T-helper 2 cell treated with Interferon-gamma antibody and Interleukin-4, amounts not matched to agents 100 ng/mL and 5 ng/mL, for 36 hours (primary cell): ENCODE measurements around the gene JKAMP. TPM values are rescaled to one million over a fixed set of nuclear protein-coding genes. Genes with fewer than 3 reads are reported as not detected.
"Not testable (repeated sequence)": the region's sequence is repeated elsewhere in the genome, so short reads cannot be mapped to it uniquely, and the experiment has no call there.

Experiments
- intact Hi-C: fragments of 100-400 bp; cut with micrococcal nuclease; formaldehyde crosslinking; loops from one replicate; pipeline ENCODE4 v1.15.1; 2023
- total RNA-seq: library from RNA; stranded (reverse); gene quantifications from 2 replicates; pipeline ENCODE4 v1.2.3, GENCODE V29; 2022

The JKAMP gene, protein sequence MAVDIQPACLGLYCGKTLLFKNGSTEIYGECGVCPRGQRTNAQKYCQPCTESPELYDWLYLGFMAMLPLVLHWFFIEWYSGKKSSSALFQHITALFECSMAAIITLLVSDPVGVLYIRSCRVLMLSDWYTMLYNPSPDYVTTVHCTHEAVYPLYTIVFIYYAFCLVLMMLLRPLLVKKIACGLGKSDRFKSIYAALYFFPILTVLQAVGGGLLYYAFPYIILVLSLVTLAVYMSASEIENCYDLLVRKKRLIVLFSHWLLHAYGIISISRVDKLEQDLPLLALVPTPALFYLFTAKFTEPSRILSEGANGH
- total RNA-seq = 29.0 and 29.1 TPM in 2 replicates

DNA sequence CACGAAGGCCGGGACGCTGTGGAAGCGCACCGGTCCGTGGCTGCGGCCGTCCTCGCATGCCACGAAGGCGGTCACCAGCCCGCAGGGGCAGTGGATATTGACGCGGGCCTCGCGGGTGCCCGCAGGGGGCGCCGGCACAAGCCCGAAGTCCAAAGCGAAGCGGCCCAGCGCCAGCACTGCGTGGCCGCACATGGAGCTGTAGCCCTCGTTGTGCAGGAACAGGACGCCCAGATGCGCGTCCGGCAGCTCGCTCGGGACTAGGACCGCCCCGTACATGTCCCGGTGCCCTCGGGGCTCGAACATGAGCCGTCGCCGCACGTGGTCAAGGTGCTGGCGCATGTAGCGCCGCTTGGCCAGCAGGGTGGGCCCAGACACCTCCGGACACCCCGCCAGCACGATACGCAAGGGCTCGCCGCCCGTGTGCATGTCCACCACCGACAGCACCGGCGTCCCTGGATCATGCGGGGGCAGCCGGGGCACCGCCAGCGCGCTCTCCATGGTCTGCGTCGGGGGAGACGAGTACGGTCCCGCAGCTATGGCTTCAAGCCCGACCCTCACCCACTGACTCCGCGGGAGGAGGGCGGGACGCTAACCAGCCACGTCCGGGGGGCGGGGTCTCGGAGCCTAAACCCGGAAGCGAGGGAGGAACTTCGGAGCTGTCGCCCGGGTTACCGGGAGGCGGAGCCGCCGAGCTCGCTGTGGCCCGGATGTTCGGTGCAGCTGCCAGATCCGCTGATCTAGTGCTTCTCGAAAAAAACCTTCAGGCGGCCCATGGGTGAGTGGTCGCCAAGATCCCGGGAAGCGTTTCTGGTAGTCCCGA lies at the start of gene JKAMP, which contains the start of gene L3HYPDH:
JKAMP (plus strand) TSS at position 699 of the 820 bp plus-strand sequence; CDS start at position 772, 73 bp downstream.
L3HYPDH (minus strand) TSS at position 590 of the 820 bp plus-strand sequence; CDS start at position 498, 92 bp downstream.
- intact Hi-C loops = loop anchor here (1.0 to 10.0 kb wide), 11 partner anchors 19 to 1801 kb away; partner anchors contain the start of genes ARID4A, CCDC175, DAAM1 and DACT1

DNA sequence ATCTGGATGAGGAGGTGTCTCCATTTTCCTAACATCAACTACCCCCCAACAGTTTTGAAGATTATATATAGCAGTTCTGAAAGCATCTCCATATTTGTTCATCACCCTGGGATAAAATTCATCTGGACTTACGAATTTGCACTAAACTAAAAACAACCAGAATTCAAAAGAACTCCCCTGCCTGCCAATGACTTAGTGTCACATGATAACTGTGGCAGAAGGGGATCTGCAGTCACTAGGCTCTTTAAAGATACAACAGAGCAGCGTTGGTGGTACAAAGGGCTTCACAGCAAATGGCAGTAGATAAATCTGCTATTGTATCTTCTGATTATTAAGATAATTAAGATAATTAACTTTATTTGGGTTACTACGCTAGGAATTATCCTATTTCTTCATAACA lies 49.2 kb upstream of the JKAMP start:
- intact Hi-C loops = no loop called here

DNA sequence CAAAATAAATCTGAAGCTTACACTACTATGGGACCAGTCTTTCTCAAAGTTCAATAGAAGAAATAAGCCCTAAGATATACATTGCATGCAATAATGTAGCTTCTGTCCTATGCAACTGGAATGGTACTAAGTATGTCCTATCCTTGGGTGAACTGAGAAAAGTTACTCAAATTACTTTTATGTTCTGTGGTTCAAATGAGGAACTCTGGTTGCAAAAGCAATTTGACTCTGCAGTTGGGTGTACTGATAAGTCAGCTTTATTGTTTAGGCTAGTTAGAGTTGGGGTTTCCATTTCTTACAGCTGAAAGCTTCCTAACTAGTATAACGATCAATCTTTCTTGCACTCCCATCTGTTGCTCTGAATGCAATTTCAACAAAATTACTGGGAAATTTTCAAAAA lies 48.3 kb upstream of the JKAMP start:
- intact Hi-C loops = no loop called here

DNA sequence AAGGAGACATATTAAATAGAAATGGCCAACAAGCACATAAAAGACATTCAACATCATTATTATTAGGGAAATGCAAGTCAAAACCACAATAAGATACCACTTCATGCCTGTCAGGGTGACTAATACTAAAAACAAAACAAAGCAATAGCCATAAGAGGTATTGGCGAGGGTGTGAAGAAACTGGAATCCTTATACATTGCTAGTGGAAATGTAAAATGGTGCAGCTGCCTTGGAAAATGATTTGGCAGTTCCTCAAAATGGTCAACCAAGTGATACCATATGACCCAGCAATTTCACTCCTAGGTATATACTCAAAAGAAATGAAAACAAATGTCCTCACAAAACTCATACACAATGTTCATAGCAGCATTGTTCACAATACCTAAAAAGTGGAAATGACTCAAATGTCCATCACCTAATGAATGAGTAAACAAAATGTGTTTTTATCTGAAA lies 46.1 kb upstream of the JKAMP start:
- intact Hi-C loops = no loop called here

DNA sequence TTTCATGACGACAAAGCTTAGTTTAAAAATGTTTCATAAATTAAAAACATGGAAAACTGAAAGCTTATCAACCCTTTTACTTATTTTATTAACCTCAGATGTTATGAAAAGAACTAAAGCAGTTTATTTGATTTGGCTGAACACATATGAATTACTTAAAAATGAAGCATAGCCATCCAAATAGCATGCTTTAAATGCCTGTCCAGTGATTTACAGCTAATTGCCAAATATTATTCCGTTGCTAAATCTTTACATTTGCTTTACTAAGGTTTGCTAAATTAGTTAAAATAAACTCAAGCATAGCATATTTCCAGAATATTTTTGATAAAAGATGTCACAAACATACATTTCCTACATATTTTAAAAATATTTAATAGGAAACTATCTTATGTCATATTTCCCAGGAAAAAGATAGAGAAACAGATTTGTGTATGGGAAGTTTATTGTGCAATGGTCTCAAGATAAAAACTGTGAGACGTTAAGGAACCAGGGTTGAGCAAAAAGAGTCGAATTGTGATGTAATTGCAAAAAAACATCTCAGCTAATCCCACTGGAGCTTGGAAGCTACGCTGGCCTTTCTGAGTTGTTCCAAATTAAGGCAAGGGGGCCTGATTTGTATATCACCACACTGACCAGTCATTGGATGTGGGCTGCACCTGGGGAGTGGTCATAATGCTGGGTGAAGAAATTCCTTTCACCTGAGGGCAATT lies 44.9 kb upstream of the JKAMP start:
- intact Hi-C loops = no loop called here

DNA sequence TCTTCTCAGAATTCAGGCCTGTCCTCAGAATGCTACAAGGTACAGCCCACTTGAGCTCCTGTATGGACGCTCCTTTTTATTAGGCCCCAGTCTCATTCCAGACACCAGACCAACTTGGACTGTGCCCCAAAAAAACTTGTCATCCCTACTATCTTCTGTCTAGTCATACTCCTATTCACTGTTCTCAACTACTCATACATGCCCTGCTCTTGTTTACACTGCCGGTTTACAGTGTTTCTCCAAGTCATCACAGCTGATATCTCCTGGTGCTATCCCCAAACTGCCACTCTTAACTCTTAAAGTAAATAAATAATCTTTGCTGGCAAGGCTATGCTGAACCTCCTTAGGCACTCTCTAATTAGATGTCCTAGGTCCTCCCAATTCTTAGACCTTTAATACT lies 35.6 kb upstream of the JKAMP start:
- intact Hi-C loops = not testable (repeated sequence)

DNA sequence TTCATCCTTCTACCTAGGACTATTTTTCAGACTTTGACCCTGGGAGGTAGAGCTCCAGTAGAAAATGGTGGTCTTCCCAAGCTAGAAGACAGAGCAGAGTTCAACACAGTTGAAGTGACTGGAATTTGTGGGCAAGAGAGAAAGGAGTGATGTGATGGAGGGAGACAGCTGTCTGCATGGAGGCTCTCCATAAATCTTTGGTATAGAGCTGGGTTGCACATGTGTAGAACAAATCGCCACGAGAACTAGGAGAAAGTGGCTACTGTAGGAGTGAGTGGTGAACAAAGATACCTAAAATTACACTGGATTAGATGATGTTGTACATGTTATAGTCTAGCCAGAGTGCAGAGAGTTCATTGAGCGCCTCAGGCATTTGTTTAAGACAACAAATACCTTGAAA lies 33.6 kb upstream of the JKAMP start:
- intact Hi-C loops = no loop called here

DNA sequence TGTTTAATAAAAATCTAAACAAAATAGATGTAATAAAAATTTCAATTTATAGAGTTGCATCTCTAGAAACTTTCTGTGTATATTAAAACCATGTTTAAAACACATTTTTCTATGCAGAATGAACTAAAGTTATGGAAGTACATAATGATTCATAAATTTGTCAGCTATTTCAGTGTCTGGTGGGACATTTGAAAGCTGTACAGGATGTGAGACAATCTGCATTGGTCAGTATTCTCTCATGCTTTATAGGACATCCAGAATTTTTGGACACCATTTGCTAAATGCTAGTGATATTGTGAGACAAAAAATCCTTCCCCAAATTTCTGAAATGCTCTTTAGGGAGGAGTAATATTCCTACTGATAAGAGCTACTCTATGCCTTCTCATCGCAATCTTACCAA lies 32.5 kb upstream of the JKAMP start:
- intact Hi-C loops = no loop called here

DNA sequence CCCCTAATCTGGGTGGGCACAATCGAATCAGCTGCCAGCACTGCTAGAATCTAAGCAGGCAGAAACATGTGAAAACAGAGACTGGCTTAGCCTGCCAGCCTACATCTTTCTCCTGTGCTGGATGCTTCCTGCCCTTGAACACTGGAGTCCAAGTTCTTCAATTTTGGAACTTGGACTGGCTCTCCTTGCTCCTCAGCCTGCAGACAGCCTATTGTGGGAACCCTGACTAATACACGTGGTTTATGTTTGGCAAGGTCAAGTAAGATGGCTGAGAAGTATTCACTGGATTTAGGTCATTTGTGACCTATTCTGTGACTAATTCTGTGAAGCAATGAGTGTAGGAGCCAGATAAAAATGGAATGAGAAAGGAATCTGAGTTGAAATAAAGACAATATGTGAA lies 30.2 kb upstream of the JKAMP start:
- intact Hi-C loops = no loop called here

DNA sequence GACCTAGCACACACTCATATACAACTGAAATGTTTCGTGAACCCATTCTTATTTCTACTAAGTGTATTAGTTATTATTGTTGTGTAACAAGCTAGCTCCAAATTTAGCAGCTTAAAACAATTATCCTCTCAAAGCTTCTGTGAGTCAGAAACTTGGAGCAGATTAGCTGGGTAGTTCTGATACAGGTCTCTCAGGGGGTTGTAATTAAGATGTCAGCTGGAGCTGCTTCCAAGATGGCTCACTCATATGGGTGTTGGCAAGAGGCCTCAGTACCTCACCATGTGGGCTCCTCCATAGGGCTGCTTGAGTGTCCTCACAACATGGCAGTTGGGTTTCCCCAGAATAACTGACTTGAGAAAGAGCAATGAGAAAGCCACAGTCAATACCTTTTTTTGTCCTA lies 28.9 kb upstream of the JKAMP start:
- intact Hi-C loops = no loop called here

DNA sequence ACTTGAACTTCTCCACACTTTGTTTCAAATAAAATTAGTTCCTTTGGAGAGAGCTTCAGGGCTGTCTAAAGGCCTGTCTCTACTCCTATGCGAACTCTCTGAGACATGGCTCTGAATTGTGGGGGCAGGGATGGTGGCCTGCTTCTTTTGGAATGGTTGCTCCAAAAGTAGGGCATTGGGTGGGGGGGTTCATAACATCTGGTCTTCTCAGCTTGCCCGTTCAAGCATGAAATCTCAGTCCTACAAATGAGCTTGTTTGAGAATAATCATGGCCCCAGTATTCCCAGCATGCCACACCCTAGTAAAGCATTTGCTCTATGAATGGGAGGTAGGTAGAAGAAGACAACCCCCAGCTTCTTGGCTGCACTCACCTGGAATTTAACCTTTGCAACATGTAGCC lies 25.8 kb upstream of the JKAMP start:
- intact Hi-C loops = no loop called here

DNA sequence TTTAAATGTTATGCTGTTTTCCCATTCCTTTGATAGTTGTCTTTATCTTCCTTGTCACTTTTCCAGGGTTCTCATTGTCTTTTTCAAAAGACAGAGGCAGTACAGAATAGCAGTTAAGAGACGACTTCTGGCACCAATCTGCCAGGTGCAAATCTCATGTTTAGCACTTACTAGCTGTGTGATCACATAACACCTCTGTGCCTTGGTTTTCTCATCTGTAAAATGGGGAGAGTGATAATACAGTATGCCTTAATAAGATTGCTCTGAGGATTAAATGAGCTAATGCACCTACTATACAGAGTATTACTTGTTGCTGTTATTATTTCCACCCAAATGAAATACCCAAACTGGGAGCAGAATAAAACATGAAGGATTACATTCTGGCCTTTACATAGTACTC lies 23.9 kb upstream of the JKAMP start:
- intact Hi-C loops = loop anchor here (5.0 kb wide), 1 partner anchor 273 kb away; the partner anchor contains the start of gene DAAM1

DNA sequence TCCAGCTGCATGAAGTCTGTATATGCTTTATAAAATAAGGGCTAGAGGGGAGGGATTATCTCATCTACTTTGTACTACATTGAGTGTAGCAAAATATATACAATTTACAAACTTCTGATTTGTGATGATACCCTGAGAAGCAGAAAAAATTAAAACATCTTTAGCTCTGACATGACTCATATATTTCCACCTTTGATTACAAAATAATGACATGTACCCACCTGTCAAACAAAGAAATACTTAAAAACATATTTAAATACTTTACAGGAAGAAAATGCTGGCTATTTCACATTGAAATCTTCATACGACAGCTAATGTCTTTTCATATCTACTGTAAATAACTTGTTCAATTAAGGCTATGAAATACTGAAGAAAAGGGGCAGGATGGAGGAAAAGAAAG lies 22.4 kb upstream of the JKAMP start:
- intact Hi-C loops = loop anchor here (5.0 kb wide), 1 partner anchor 275 kb away; the partner anchor contains the start of gene DAAM1

DNA sequence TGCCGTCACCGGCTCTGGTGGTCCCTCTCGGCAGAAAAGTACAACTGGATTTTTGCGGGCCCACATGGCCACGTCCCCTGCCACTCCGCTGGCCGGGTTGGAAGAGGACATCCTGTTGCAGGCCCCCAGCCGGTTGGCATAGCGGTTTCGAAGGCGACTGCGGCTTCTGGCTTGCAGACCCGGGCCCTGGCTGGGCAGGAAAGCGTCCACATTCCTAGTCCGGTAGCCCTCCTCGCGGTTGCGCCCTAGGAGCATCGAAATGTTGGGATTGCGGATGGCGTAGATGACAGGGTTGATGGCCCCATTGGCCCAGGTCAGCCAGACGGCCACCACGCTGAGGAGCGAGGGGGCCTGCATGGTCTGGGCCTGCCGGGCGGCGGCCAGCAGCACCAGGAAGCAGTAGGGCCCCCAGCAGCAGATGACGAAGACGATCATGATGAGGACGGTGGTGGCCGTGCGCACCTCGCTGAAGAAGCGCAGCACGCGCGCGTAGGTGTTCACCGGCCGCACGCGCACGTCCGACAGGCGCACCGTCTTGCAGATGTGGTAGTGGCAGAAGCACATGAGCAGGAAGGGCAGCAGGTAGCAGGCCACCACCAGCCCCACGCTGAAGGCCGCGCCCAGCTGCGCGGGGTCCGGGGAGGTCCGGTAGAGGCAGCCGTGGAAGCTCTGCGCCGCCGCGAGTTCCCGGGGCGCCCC lies 20.4 kb upstream of the JKAMP start:
- intact Hi-C loops = loop anchor here (5.0 kb wide), 1 partner anchor 277 kb away; the partner anchor contains the start of gene DAAM1

DNA sequence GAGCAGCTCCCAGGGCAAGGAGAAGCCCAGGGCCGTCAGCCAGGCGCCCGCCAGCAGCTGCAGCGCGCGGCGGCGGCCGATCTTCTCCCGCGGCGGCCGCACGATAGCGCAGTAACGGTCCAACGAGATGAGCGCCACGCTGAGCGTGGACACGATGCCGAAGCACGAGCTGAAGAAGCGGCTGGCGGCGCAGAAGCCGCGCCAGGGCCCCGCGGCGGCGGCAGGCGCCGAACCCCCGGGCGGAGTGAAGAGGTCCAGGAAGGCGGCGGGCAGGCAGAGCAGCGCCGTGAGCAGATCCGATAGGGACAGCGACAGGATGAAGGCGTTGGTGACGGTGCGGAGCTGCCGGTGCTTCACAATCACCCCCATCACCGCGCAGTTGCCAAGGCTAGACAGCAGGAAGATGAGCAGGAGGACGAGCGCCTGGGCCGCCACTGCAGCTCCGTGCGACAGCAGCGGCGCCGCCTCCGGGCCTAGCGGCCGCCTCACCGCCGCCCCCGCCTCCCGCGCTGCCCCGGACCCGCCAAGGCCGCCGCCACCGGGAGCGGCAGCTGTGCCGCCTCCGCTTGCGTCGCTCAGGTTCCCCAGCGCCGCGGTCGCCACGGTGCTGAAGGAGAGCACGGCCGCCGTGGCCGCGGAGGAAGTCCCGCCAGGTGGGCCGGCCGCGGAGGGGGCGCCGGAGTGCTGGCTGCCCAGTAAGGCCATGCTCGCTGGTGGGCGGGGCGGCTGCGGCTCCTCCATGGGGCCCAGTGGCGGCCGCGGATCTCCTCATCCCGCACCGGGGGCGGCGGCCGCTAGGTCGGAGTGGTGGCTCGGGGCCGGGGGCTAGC lies 19.6 kb upstream of the JKAMP start:
- intact Hi-C loops = loop anchor here (1.0 to 5.0 kb wide), 2 partner anchors 20 to 277 kb away; partner anchors contain the start of genes DAAM1, JKAMP and L3HYPDH

DNA sequence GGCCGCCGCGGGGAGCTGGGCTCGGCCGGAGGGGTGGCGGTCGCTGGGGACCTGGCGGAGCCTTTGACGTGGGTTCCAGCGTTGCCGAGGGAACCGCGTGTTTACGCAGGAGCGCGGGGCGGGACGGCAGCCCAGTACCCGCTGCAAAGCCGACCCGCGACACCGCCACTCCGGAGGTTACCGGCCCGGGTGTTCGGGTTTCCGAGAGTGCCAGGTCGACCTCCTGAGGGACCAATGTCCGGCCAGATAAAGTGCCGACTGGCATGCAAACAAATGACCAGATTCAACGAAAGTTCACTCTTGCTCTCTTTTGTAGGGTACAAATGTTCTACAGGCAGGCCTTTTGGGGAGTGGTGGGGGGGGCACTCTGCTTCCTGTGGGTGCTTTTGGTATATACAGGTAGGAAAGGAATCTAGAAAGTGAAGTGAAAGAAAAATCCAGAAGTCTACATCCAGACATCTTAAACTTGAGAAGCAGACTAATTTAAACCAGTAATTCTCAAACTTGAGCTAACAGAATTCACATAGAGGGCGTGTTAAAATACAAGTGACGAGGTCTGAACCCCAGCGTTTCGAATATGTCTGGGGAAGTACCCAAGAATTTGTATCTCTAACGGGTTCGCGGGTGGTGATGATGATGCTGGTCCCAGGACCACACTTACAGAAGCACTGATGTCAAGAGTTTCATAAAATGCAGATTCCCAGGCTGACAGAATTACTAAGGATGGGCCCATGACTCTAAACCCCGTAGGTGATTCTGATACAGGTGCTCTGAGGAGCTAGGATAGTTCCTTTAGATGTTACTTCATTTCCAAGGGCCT lies 18.8 kb upstream of the JKAMP start, which contains the start of gene GPR135:
GPR135 (minus strand) TSS at position 65 of the 820 bp plus-strand sequence. CDS start 154 bp downstream, outside the sequence.
- intact Hi-C loops = loop anchor here (1.0 kb wide), 1 partner anchor 19 kb away; the partner anchor contains the start of genes JKAMP and L3HYPDH

DNA sequence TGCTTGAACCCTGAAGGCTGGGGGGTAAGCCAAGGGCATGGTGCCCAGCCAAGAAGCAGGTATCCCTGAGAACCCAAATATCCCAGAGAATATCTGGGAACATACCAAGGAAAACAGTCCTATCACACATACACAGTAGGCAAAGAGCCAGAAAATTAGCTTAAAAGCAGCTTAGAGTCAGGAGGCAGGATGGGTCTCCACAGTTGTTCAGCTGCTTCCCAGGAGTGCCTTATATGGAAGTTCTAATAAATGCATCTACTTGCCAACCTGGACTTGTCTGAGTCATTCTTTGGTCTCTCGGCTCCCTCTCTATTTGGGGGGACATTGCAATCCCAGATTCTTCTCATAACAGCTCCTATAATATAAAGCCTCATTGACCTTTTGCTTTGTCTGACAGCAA lies 10.1 kb upstream of the JKAMP start:
- intact Hi-C loops = no loop called here

DNA sequence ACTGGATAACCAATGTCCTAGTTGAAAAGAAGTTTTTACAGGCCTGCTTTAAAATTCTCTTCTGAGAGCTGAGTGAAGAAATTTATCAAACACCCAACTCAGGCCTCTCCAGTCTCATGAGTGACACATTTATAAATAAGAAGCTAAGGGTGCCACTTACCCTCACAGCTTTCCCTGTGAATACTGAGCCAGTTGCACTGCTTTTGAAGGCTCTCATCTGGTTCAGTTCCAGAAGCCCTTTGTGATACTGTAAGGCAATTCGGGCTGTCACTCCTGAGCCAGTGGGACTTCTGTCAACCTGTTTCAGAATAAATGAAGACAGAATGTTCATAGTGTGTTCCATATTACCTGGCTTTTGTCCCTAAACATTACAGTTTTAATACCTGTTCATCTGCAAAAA lies 8.6 kb upstream of the JKAMP start:
- intact Hi-C loops = no loop called here

DNA sequence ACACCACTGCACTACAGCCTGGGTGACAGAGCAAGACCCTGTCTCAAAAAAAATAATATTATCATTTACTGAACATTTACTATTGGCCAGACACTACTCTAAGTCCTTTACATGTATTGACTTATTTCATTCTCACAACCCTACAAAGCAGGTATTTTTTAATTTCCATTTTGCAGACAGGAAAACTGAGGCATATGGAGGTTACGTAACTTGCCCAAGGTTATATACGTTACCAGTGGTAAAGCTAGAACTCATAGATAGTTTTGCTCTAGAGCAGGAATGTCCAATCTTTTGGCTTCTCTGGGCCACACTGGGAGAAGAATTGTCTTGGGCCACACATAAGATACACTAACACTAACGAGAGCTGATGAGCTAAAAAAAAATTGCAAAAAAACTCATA lies 5.8 kb upstream of the JKAMP start:
- intact Hi-C loops = no loop called here
